H1 (cell line): ENCODE results near the gene LZTFL1.

Experiments
- CHD1 ChIP-seq: IDR thresholded peaks from 2 replicates; pipeline ENCODE4 v1.6.1; 2012; ENCODE audit warnings: low read depth, low read length, improper control_type of control experiment
- EP300 ChIP-seq, 2 experiments: IDR thresholded peaks; 1 replicate in 1 of 2; 2 replicates in 1 of 2; pipeline ENCODE4 v1.6.1; 2011 to 2012; ENCODE audit warnings: low read depth in 2 of 2, low read length in 2 of 2, mild to moderate bottlenecking in 2 of 2, borderline replicate concordance in 1 of 2, inconsistent platforms in 1 of 2, moderate library complexity in 1 of 2
- JUN ChIP-seq: IDR thresholded peaks from 2 replicates; pipeline ENCODE4 v1.6.1; 2011; ENCODE audit warnings: low read depth, mild to moderate bottlenecking, improper control_type of control experiment, low read length
- KDM5A ChIP-seq: fragments of 200-600 bp; IDR thresholded peaks from 2 replicates; pipeline ENCODE4 v1.7.1; 2012; ENCODE audit warnings: mild to moderate bottlenecking, low read length, inconsistent platforms, mixed read lengths
- MAX ChIP-seq: IDR thresholded peaks from 2 replicates; pipeline ENCODE4 v1.6.1; 2012; ENCODE audit warnings: inconsistent platforms
- NRF1 ChIP-seq: IDR thresholded peaks from 2 replicates; pipeline ENCODE4 v1.6.1; 2011; ENCODE audit warnings: mild to moderate bottlenecking, low read depth, low read length, improper control_type of control experiment
- RFX5 ChIP-seq: IDR thresholded peaks from 2 replicates; pipeline ENCODE4 v1.6.1; 2011; ENCODE audit warnings: low read depth, low read length, improper control_type of control experiment, borderline replicate concordance
- RNF2 ChIP-seq: fragments of 200-900, 300-1000 bp; sonication (generic); IDR thresholded peaks from 2 replicates; pipeline ENCODE4 v1.7.1; 2016; ENCODE audit warnings: borderline replicate concordance, low read depth, mild to moderate bottlenecking, antibody characterized with exemption, low read length; ENCODE audit not compliant: poor library complexity, severe bottlenecking; ENCODE audit errors: missing control alignments
- SRF ChIP-seq: IDR thresholded peaks from 2 replicates; pipeline ENCODE4 v1.6.1; 2011; ENCODE audit warnings: mild to moderate bottlenecking, low read depth, low read length, moderate library complexity
- TEAD4 ChIP-seq: IDR thresholded peaks from 2 replicates; pipeline ENCODE4 v1.6.1; 2012; ENCODE audit warnings: low read depth, low read length, inconsistent platforms, mixed read lengths
- YY1 ChIP-seq: IDR thresholded peaks from 2 replicates; pipeline ENCODE4 v1.6.1; 2011; ENCODE audit warnings: low read depth, mild to moderate bottlenecking, low read length
- TF ChIP-seq, protein P1 (sequence below), 3 experiments: IDR thresholded peaks; 1 replicate in 2 of 3; 2 replicates in 1 of 3; pipeline versions ENCODE4 v1.5.1 to v1.6.1; 2011; ENCODE audit warnings: low read length in 3 of 3, mild to moderate bottlenecking in 3 of 3, inconsistent platforms in 2 of 3, low read depth in 1 of 3, moderate library complexity in 1 of 3; ENCODE audit not compliant: insufficient read depth in 1 of 3; ENCODE audit errors: control extremely low read depth in 1 of 3
- TF ChIP-seq, protein P2 (sequence below): IDR thresholded peaks from 2 replicates; pipeline ENCODE4 v1.6.1; 2011; ENCODE audit warnings: low read length, improper control_type of control experiment

DNA sequence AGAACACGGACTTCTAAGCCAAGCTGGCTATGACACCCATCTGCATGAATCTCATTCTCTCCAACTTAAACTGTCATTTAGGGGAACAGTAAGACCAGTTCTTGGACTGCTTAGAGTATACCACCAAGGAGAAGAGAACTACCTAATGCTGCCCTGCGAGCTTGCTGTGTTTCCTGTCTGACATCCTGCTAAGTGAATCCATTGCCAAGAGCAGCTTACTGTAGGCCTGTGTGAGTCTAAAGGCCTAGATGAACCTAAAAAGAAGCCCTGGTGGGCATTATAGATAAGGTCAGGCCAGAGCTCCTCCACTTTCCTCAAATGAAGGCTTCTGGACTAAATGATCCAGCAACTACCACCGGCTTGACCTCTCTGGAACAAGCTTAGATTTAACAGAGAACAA, 15.0 kb downstream of the LZTFL1 start:
- TF ChIP-seq NRF1 = no peak
- TF ChIP-seq CHD1 = no peak
- no peak for TF ChIP-seq SRF
- TF ChIP-seq MAX = no peak
- TF ChIP-seq, protein P1, sequence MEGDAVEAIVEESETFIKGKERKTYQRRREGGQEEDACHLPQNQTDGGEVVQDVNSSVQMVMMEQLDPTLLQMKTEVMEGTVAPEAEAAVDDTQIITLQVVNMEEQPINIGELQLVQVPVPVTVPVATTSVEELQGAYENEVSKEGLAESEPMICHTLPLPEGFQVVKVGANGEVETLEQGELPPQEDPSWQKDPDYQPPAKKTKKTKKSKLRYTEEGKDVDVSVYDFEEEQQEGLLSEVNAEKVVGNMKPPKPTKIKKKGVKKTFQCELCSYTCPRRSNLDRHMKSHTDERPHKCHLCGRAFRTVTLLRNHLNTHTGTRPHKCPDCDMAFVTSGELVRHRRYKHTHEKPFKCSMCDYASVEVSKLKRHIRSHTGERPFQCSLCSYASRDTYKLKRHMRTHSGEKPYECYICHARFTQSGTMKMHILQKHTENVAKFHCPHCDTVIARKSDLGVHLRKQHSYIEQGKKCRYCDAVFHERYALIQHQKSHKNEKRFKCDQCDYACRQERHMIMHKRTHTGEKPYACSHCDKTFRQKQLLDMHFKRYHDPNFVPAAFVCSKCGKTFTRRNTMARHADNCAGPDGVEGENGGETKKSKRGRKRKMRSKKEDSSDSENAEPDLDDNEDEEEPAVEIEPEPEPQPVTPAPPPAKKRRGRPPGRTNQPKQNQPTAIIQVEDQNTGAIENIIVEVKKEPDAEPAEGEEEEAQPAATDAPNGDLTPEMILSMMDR (IDR thresholded peaks at IDR 0.05; ENCODE audit: control extremely low read depth in 1 of 3, insufficient read depth in 1 of 3, low read depth in 1 of 3, low read length in 3 of 3) = no peak
- TF ChIP-seq EP300 (IDR thresholded peaks at IDR 0.05; ENCODE audit: borderline replicate concordance in 1 of 2, low read depth in 2 of 2, low read length in 2 of 2) = no peak
- no peak for TF ChIP-seq RFX5
- TF ChIP-seq RNF2 = no peak
- TF ChIP-seq JUN = no peak
- TF ChIP-seq, protein P2, sequence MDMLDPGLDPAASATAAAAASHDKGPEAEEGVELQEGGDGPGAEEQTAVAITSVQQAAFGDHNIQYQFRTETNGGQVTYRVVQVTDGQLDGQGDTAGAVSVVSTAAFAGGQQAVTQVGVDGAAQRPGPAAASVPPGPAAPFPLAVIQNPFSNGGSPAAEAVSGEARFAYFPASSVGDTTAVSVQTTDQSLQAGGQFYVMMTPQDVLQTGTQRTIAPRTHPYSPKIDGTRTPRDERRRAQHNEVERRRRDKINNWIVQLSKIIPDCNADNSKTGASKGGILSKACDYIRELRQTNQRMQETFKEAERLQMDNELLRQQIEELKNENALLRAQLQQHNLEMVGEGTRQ = no peak
- no peak for TF ChIP-seq YY1
- no peak for TF ChIP-seq TEAD4
- TF ChIP-seq KDM5A = no peak
